Uterus (tissue), 4 donors: ENCODE data around the gene PRR33. TPM values are rescaled to one million over a fixed set of nuclear protein-coding genes. Genes with fewer than 3 reads are reported as not detected.

ENCODE experiments used
- DNase-seq, 2 donors: peaks; one replicate each; pipeline ENCODE4 v3.0.0-alpha.2; 2019 to 2020
- H3K27ac ChIP-seq, 2 donors: fragments of 200-600 bp; sonication (generic); 1 replicate in 1 of 2; 2 replicates in 1 of 2; pipeline ENCODE4 v1.5.1; 2016 to 2018
- H3K27me3 ChIP-seq, 2 donors: fragments of 200-600 bp; sonication (generic); one replicate each; pipeline ENCODE4 v1.5.1; 2018 to 2019; ENCODE audit warnings: control low read depth in 1 of 2
- H3K36me3 ChIP-seq, 2 donors: fragments of 200-600 bp; sonication (generic); one replicate each; pipeline ENCODE4 v1.5.1; 2019; ENCODE audit warnings: control low read depth in 1 of 2
- H3K4me1 ChIP-seq, 2 donors: fragments of 200-600 bp; sonication (generic); one replicate each; pipeline ENCODE4 v1.5.1; 2018 to 2019; ENCODE audit warnings: control low read depth in 1 of 2
- H3K4me3 ChIP-seq, 2 donors: fragments of 200-600 bp; sonication (generic); 1 replicate in 1 of 2; 2 replicates in 1 of 2; pipeline ENCODE4 v1.5.1; 2018 to 2019; ENCODE audit warnings: mild to moderate bottlenecking in 1 of 2
- H3K9me3 ChIP-seq, 2 donors: fragments of 200-600 bp; sonication (generic); one replicate each; pipeline ENCODE4 v1.5.1; 2019; ENCODE audit warnings: control low read depth in 1 of 2
- POLR2A ChIP-seq, 2 donors: fragments of 450-650 bp; IDR thresholded peaks; one replicate each; pipeline ENCODE4 v1.6.1; 2016; ENCODE audit warnings: antibody characterized with exemption in 2 of 2, mild to moderate bottlenecking in 1 of 2, moderate library complexity in 1 of 2
- intact Hi-C: fragments of 100-400 bp; cut with DNase I; formaldehyde crosslinking; loops from one replicate; pipeline ENCODE4 v1.15.1; 2023; ENCODE audit warnings: low total_unique reads
- total RNA-seq, 4 donors: library from RNA; depleted of rRNA in 3 of 4; stranded (reverse); fragments of >200 nt in 3 of 4; gene quantifications; one replicate each; pipeline versions ENCODE4 v1.1.0 to v1.2.4, GENCODE V29; 2014 to 2023
- TF ChIP-seq, protein P1 (sequence below), 4 experiments: fragments of 200-600 bp in 2 of 4; fragments of 450-650 bp in 2 of 4; sonication (generic) in 2 of 4; IDR thresholded peaks; one replicate each; pipeline ENCODE4 v1.5.1; 2016 to 2019; ENCODE audit warnings: antibody characterized with exemption in 4 of 4, mild to moderate bottlenecking in 2 of 4, moderate library complexity in 1 of 4
- donor health status: DM: yes; HTN: yes; CAD: no.

PRR33 gene
- total RNA-seq, 4 donors from 2014 or later = not detected

DNA sequence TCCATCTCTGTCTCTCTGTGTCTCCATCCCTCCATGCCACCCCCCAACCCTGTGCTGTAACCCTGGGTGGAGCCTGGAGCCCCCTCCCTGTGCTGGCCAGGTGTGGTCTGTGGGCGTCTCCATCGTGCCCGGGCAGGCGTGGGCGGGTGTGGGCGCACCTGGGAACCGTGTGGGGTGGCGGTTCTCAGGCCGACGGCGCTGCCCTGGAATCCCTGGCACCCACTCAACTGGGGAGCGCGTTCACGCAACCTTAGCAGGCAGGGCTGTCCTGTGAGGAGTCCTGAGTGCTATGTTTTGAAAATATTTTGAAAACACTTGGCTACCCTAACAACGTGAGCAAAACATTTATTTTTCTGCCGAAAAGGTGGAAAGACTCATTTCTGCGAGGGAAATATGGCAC, 32.5 kb upstream of the PRR33 start:
- Histone ChIP-seq H3K27me3 (no peaks in the 10 kb centered on the region), H3K4me1 (no peaks in the 10 kb centered on the region), H3K9me3 (no peaks in the 10 kb centered on the region), H3K27ac (peak overlapping the region in 1 of 2 donors; percentile 15), H3K36me3 (no peaks in the 10 kb centered on the region), H3K4me3 (no peak overlapping the region)
- intact Hi-C loops = no loop called here
- DNase-seq = peak in 1 of 2 donors; percentile 24
- TF ChIP-seq POLR2A (IDR thresholded peaks at IDR 0.05) = no peak

DNA sequence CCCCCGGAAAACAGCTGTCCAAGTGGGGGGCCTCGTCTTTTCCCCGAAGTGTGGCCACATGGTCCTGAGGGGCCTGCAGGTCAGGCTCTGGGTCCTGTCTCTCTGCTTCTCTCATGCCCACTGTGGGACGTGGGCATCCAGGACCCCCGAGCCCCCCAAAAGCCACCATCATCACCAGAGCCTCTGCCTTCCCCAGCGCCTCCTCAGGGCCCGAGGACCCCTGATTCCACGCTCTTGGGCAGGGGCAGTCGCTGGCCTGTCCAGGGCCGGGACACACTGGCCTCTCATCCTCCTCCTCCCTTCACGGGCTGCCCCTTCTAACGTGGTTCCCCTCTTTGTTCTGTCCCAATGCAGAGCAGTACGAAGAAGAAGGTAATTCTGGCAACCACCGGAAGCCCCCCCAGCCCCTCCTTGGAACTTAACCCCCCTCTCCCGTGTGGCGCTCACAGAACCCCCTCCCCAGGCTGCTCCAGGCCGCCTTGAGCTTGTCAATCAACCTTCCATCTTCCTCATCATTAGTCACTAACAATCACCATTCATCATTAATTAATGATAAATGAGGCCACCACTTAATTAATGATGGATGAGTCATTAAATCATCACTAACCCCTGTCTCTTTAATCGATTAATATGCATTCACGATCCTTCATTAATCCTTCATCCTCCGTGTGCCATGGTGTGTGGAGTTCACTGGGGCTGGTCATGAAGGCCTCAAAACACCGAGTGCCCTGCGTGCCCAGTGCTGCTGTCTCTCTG, 31.7 kb upstream of the PRR33 start:
- Histone ChIP-seq H3K9me3 (no peaks in the 10 kb centered on the region), H3K36me3 (no peaks in the 10 kb centered on the region), H3K4me3 (no peak overlapping the region), H3K4me1 (no peaks in the 10 kb centered on the region), H3K27me3 (no peaks in the 10 kb centered on the region), H3K27ac (peak overlapping the region in 1 of 2 donors; percentile 84)
- no peak for TF ChIP-seq POLR2A (IDR thresholded peaks at IDR 0.05)
- TF ChIP-seq, protein P1, sequence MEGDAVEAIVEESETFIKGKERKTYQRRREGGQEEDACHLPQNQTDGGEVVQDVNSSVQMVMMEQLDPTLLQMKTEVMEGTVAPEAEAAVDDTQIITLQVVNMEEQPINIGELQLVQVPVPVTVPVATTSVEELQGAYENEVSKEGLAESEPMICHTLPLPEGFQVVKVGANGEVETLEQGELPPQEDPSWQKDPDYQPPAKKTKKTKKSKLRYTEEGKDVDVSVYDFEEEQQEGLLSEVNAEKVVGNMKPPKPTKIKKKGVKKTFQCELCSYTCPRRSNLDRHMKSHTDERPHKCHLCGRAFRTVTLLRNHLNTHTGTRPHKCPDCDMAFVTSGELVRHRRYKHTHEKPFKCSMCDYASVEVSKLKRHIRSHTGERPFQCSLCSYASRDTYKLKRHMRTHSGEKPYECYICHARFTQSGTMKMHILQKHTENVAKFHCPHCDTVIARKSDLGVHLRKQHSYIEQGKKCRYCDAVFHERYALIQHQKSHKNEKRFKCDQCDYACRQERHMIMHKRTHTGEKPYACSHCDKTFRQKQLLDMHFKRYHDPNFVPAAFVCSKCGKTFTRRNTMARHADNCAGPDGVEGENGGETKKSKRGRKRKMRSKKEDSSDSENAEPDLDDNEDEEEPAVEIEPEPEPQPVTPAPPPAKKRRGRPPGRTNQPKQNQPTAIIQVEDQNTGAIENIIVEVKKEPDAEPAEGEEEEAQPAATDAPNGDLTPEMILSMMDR (IDR thresholded peaks at IDR 0.05) = no peak
- DNase-seq = no peak
- intact Hi-C loops = no loop called here

GRCh38 chr11:1922481-1923081, 30.9 kb upstream of the PRR33 start:
- Histone ChIP-seq H3K4me3 (no peak overlapping the region), H3K4me1 (no peaks in the 10 kb centered on the region), H3K27me3 (no peaks in the 10 kb centered on the region), H3K9me3 (no peaks in the 10 kb centered on the region), H3K27ac (peak overlapping the region; percentile 83 to 84), H3K36me3 (no peaks in the 10 kb centered on the region)
- DNase-seq = peak in 1 of 2 donors; percentile 63
- TF ChIP-seq, protein P1 (IDR thresholded peaks at IDR 0.05) = no peak
- no peak for TF ChIP-seq POLR2A (IDR thresholded peaks at IDR 0.05)
- intact Hi-C loops = no loop called here

GRCh38 chr11:1921574-1922141, 30.0 kb upstream of the PRR33 start:
- intact Hi-C loops = no loop called here
- Histone ChIP-seq H3K27me3 (no peaks in the 10 kb centered on the region), H3K4me3 (no peak overlapping the region), H3K36me3 (no peaks in the 10 kb centered on the region), H3K4me1 (no peaks in the 10 kb centered on the region), H3K27ac (peak overlapping the region; percentile 83 to 84), H3K9me3 (no peaks in the 10 kb centered on the region)
- TF ChIP-seq, protein P1 (IDR thresholded peaks at IDR 0.05) = no peak
- TF ChIP-seq POLR2A (IDR thresholded peaks at IDR 0.05) = no peak
- peak; percentile 64 to 73 for DNase-seq

GRCh38 chr11:1920909-1921573, 29.3 kb upstream of the PRR33 start:
- H3K9me3 ChIP-seq = no peaks in the 10 kb centered on the region
- intact Hi-C loops = no loop called here
- DNase-seq = peak in 1 of 2 donors; percentile 32
- H3K27ac ChIP-seq = peak overlapping the region; percentile 83 to 84
- TF ChIP-seq POLR2A (IDR thresholded peaks at IDR 0.05) = no peak
- TF ChIP-seq, protein P1 (IDR thresholded peaks at IDR 0.05) = no peak
- no peaks in the 10 kb centered on the region for H3K36me3 ChIP-seq
- H3K27me3 ChIP-seq = no peaks in the 10 kb centered on the region
- H3K4me1 ChIP-seq = no peaks in the 10 kb centered on the region
- H3K4me3 ChIP-seq = no peak overlapping the region
